PC-9 (cell line): ENCODE data around the gene TECPR1. TPM values are rescaled to one million over a fixed set of nuclear protein-coding genes. Genes with fewer than 3 reads are reported as not detected.

Source experiments
- BruUV-seq: library from RNA; stranded (reverse); fragments of 400-500 nt; replicated peaks from 2 replicates; lab custom pipeline; 2021; lab: Mats Ljungman, UMichigan
- CTCF ChIA-PET: fragments of 300-600 bp; sonication (Branson Sonifier 250); formaldehyde crosslinking; loops from one replicate; lab custom pipeline; 2022; ENCODE audit warnings: antibody characterized with exemption; lab: Charles Lee
- POLR2A ChIA-PET: fragments of 300-600 bp; sonication (Branson Sonifier 250); formaldehyde crosslinking; loops from one replicate; lab custom pipeline; 2022; ENCODE audit warnings: antibody characterized with exemption; ENCODE audit not compliant: unreplicated experiment; lab: Charles Lee
- DNase-seq, 2 experiments: peaks; one replicate each; pipeline versions ENCODE4 v3.0.0 to v3.0.0-alpha.2; 2015 to 2022; ENCODE audit warnings: mixed read lengths in 1 of 2
- H2AFZ ChIP-seq: fragments of 200-600 bp; sonication (generic); 2 replicates; pipeline ENCODE4 v1.8.1; 2017; ENCODE audit warnings: antibody characterized with exemption
- H3F3A ChIP-seq: fragments of 200-600 bp; sonication (generic); 2 replicates; pipeline ENCODE4 v1.8.1; 2017; ENCODE audit warnings: antibody characterized with exemption, mild to moderate bottlenecking, low read depth; ENCODE audit not compliant: insufficient read depth
- H3K27ac ChIP-seq: fragments of 200-600 bp; sonication (generic); 2 replicates; pipeline ENCODE4 v1.6.1; 2016; ENCODE audit warnings: mixed run types
- H3K27me3 ChIP-seq: fragments of 200-600 bp; sonication (generic); 2 replicates; pipeline ENCODE4 v1.6.1; 2016; ENCODE audit warnings: low read depth, mixed run types; ENCODE audit not compliant: insufficient read depth
- H3K36me3 ChIP-seq: fragments of 200-600 bp; sonication (generic); 2 replicates; pipeline ENCODE4 v1.6.1; 2016; ENCODE audit warnings: low read depth, mixed run types
- H3K4me1 ChIP-seq: fragments of 200-600 bp; sonication (generic); replicated peaks from 2 replicates; pipeline ENCODE4 v1.6.1; 2016; ENCODE audit warnings: mixed run types; ENCODE audit not compliant: insufficient read depth
- H3K4me2 ChIP-seq: fragments of 200-600 bp; sonication (generic); 2 replicates; pipeline ENCODE4 v1.6.1; 2017; ENCODE audit warnings: mixed run types
- H3K4me3 ChIP-seq: fragments of 200-600 bp; sonication (generic); 2 replicates; pipeline ENCODE4 v1.6.1; 2016; ENCODE audit warnings: mixed run types
- H3K79me2 ChIP-seq: fragments of 200-600 bp; sonication (generic); 2 replicates; pipeline ENCODE4 v1.6.1; 2017; ENCODE audit warnings: low read depth, mixed run types
- H3K9me2 ChIP-seq: fragments of 200-600 bp; sonication (generic); 2 replicates; pipeline ENCODE4 v1.8.1; 2017; ENCODE audit warnings: mild to moderate bottlenecking; ENCODE audit not compliant: insufficient read depth
- H3K9me3 ChIP-seq: fragments of 200-600 bp; sonication (generic); 2 replicates; pipeline ENCODE4 v1.8.1; 2016; ENCODE audit warnings: low read depth; ENCODE audit not compliant: insufficient read depth
- H4K20me1 ChIP-seq: fragments of 200-600 bp; sonication (generic); 2 replicates; pipeline ENCODE4 v1.8.1; 2017; ENCODE audit not compliant: insufficient read depth
- EZH2 ChIP-seq: fragments of 200-600 bp; sonication (generic); IDR thresholded peaks from 2 replicates; pipeline ENCODE4 v1.8.0; 2017; ENCODE audit warnings: antibody characterized with exemption, low read depth
- intact Hi-C: fragments of 100-400 bp; cut with micrococcal nuclease; formaldehyde crosslinking; loops from one replicate; pipeline ENCODE4 v1.10.0; 2022; ENCODE audit not compliant: unreplicated experiment
- total RNA-seq: library from RNA; stranded (reverse); gene quantifications from 2 replicates; pipeline ENCODE4 v1.2.3, GENCODE V29; 2021
- TF ChIP-seq, protein P1 (sequence below): fragments of 200-600 bp; sonication (generic); conservative IDR thresholded peaks from 2 replicates; pipeline ENCODE4 v1.6.1; 2017; ENCODE audit warnings: mixed run types, antibody characterized with exemption, mild to moderate bottlenecking, moderate library complexity

Gene TECPR1
- total RNA-seq, 1 experiment from 2014 or later: 22.7 TPM

GRCh38 chr7:98175260-98175940 is 76.6 kb downstream of the TECPR1 start:
- no peaks in the 10 kb centered on the region for H3K9me3 ChIP-seq
- H3K27me3 ChIP-seq: no peaks in the 10 kb centered on the region
- H3K27ac ChIP-seq: no peak overlapping the region
- TF ChIP-seq EZH2: no peak
- TF ChIP-seq, protein P1, sequence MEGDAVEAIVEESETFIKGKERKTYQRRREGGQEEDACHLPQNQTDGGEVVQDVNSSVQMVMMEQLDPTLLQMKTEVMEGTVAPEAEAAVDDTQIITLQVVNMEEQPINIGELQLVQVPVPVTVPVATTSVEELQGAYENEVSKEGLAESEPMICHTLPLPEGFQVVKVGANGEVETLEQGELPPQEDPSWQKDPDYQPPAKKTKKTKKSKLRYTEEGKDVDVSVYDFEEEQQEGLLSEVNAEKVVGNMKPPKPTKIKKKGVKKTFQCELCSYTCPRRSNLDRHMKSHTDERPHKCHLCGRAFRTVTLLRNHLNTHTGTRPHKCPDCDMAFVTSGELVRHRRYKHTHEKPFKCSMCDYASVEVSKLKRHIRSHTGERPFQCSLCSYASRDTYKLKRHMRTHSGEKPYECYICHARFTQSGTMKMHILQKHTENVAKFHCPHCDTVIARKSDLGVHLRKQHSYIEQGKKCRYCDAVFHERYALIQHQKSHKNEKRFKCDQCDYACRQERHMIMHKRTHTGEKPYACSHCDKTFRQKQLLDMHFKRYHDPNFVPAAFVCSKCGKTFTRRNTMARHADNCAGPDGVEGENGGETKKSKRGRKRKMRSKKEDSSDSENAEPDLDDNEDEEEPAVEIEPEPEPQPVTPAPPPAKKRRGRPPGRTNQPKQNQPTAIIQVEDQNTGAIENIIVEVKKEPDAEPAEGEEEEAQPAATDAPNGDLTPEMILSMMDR: no peak
- no peak for DNase-seq
- H2AFZ ChIP-seq: no peak overlapping the region
- no TSS peak for BruUV-seq
- no peak overlapping the region for H3K4me3 ChIP-seq
- peaks cover 11% of the 10 kb centered on the region; the same call in 1 of the 2 replicates for H3K4me1 ChIP-seq
- H3K4me2 ChIP-seq: no peak overlapping the region
- 0 out of 2 replicates have a peak, but pooled peaks cover under 1% of the 10 kb centered on the region for H3K79me2 ChIP-seq
- no peaks in the 10 kb centered on the region for H3K9me2 ChIP-seq
- ChIA-PET POLR2A (no interaction called here), CTCF (interaction anchor here (0.6 kb wide), 1 partner anchor 99 kb away, joined by 4 read pairs; no protein-coding TSS in a partner anchor)
- intact Hi-C loops: no loop called here
- H3F3A ChIP-seq: 0 out of 2 replicates have a peak, but pooled peaks cover 7% of the 10 kb centered on the region
- H4K20me1 ChIP-seq: no peaks in the 10 kb centered on the region; the same call in none of the 2 replicates
- H3K36me3 ChIP-seq: peaks cover 6% of the 10 kb centered on the region; the same call in 1 of the 2 replicates

- CTCF ChIA-PET: interaction anchor here (0.6 kb wide), 1 partner anchor 784 kb away, joined by 8 read pairs; no protein-coding TSS in a partner anchor
- TF ChIP-seq, protein P1: no peak
- TF ChIP-seq EZH2: no peak
- H3K9me3 ChIP-seq: no peaks in the 10 kb centered on the region
- no peak overlapping the region for H2AFZ ChIP-seq
- H3K79me2 ChIP-seq: 0 out of 2 replicates have a peak, but pooled peaks cover 4% of the 10 kb centered on the region
- no peak overlapping the region for H3K4me3 ChIP-seq
- no TSS peak for BruUV-seq
- no peak overlapping the region for H3K27ac ChIP-seq
- H3K9me2 ChIP-seq: no peaks in the 10 kb centered on the region
- H3K36me3 ChIP-seq: peaks cover 6% of the 10 kb centered on the region; the same call in 1 of the 2 replicates
- peaks cover 11% of the 10 kb centered on the region; the same call in 1 of the 2 replicates for H3K4me1 ChIP-seq
- 0 out of 2 replicates have a peak, but pooled peaks cover 7% of the 10 kb centered on the region for H3F3A ChIP-seq
- POLR2A ChIA-PET: no interaction called here
- intact Hi-C loops: no loop called here
- no peaks in the 10 kb centered on the region; the same call in none of the 2 replicates for H4K20me1 ChIP-seq
- H3K27me3 ChIP-seq: no peaks in the 10 kb centered on the region
- DNase-seq: no peak
- no peak overlapping the region for H3K4me2 ChIP-seq
These were observed 77.4 kb downstream of the TECPR1 start for GRCh38 chr7:98174334-98175259.

DNA sequence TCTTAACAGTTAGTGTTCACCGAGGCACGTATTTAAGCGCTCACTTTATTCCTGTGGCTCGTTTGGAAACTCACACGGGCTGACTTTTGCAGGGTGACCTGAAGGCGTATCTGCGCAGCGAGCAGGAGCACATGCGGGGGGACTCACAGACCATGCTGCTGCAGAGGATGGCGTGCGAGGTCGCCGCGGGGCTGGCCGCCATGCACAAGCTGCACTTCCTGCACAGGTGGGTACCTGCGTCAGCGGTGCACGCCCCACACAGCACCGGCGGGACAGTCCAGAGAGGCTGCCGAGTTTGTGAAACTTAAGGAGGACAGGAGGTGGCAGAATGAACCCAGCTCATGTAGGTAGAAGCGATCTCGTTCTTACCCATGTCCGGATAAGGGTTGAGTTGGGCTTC is 80.6 kb downstream of the TECPR1 start:
- intact Hi-C loops: no loop called here
- POLR2A ChIA-PET: no interaction called here

More for the DNA sequence above, 80.6 kb downstream of the TECPR1 start:
- Histone ChIP-seq H4K20me1 (no peaks in the 10 kb centered on the region), H3K79me2 (0 out of 2 replicates have a peak, but pooled peaks cover 10% of the 10 kb centered on the region), H3F3A (peaks cover 20% of the 10 kb centered on the region; the same call in 1 of the 2 replicates), H2AFZ (no peak overlapping the region), H3K4me3 (no peak overlapping the region), H3K27ac (no peak overlapping the region), H3K9me3 (no peaks in the 10 kb centered on the region), H3K4me1 (0 out of 2 replicates have a peak, but pooled peaks cover 3% of the 10 kb centered on the region), H3K4me2 (no peak overlapping the region), H3K9me2 (no peaks in the 10 kb centered on the region), H3K27me3 (no peaks in the 10 kb centered on the region), H3K36me3 (peaks cover 9% of the 10 kb centered on the region; the same call in 1 of the 2 replicates)
- DNase-seq: no peak
- TF ChIP-seq, protein P1: no peak
- CTCF ChIA-PET: interaction anchor here (0.8 kb wide), 1 partner anchor 150 kb away, joined by 5 read pairs; no protein-coding TSS in a partner anchor
- BruUV-seq: no TSS peak
